WTC11 (cell line): ENCODE results near the gene DCT. TPM values are rescaled to one million over a fixed set of nuclear protein-coding genes. Genes with fewer than 3 reads are reported as not detected.

Experiments used
- ATAC-seq: fragments of 200-7000 bp; cut with Tn5 transposase; 2 replicates; pipeline ENCODE4 v1.10.0; 2021; ENCODE audit warnings: mild to moderate bottlenecking, moderate library complexity
- CTCF ChIA-PET: fragments of 300-600 bp; sonication (Branson Sonifier 250); formaldehyde crosslinking; loops from one replicate; lab custom pipeline; 2021; ENCODE audit warnings: antibody characterized with exemption; lab: Charles Lee
- POLR2A ChIA-PET: fragments of 350-600 bp; sonication (Branson Sonifier 250); formaldehyde crosslinking; loops from one replicate; lab custom pipeline; 2021; ENCODE audit warnings: antibody characterized with exemption; lab: Charles Lee
- DNase-seq: peaks from one replicate; pipeline ENCODE4 v3.0.0; 2021; ENCODE audit warnings: low spot score
- H3K27ac Mint-ChIP-seq: 2 replicates; pipeline ENCODE4 v1.8.0; 2021; ENCODE audit warnings: mixed read lengths
- H3K27me3 Mint-ChIP-seq: 2 replicates; pipeline ENCODE4 v1.8.0; 2021; ENCODE audit warnings: low read depth, mild to moderate bottlenecking, moderate library complexity, mixed read lengths
- H3K36me3 Mint-ChIP-seq: 2 replicates; pipeline ENCODE4 v1.8.0; 2021; ENCODE audit warnings: mixed read lengths
- H3K4me1 Mint-ChIP-seq: 2 replicates; pipeline ENCODE4 v1.8.0; 2022; ENCODE audit warnings: mixed read lengths
- H3K4me3 Mint-ChIP-seq: 2 replicates; pipeline ENCODE4 v1.8.0; 2021; ENCODE audit warnings: mild to moderate bottlenecking, moderate library complexity, mixed read lengths
- H3K9me3 Mint-ChIP-seq: 2 replicates; pipeline ENCODE4 v1.8.0; 2021; ENCODE audit warnings: mixed read lengths
- AR ChIP-seq: fragments of 250-450 bp; sonication (Bioruptor Pico); IDR thresholded peaks from 2 replicates; pipeline ENCODE4 v1.9.0; 2021; ENCODE audit warnings: mild to moderate bottlenecking
- CBFB ChIP-seq: sonication (generic); formaldehyde crosslinking; IDR thresholded peaks from 2 replicates; pipeline ENCODE4 v1.8.1; 2022; ENCODE audit warnings: mild to moderate bottlenecking, low read depth, missing genetic modification reagents
- CREB1 ChIP-seq: sonication (generic); formaldehyde crosslinking; IDR thresholded peaks from 2 replicates; pipeline ENCODE4 v1.8.0; 2023; ENCODE audit warnings: mild to moderate bottlenecking, missing genetic modification reagents
- E2F1 ChIP-seq: sonication (generic); formaldehyde crosslinking; IDR thresholded peaks from 2 replicates; pipeline ENCODE4 v1.8.0; 2022; ENCODE audit warnings: mild to moderate bottlenecking, missing genetic modification reagents
- FOXP1 ChIP-seq: sonication (generic); formaldehyde crosslinking; IDR thresholded peaks from 2 replicates; pipeline ENCODE4 v1.8.0; 2022; ENCODE audit warnings: missing genetic modification reagents, mild to moderate bottlenecking, moderate library complexity, borderline replicate concordance
- GABPB1 ChIP-seq: sonication (generic); formaldehyde crosslinking; IDR thresholded peaks from 2 replicates; pipeline ENCODE4 v1.8.1; 2023; ENCODE audit warnings: mild to moderate bottlenecking, missing genetic modification reagents
- GTF2I ChIP-seq: fragments of 250-450 bp; sonication (Bioruptor Pico); conservative IDR thresholded peaks from 2 replicates; pipeline ENCODE4 v1.4.0; 2021; ENCODE audit warnings: mild to moderate bottlenecking
- MYBL2 ChIP-seq: sonication (generic); formaldehyde crosslinking; IDR thresholded peaks from 2 replicates; pipeline ENCODE4 v1.8.1; 2023; ENCODE audit warnings: mild to moderate bottlenecking, moderate library complexity, missing genetic modification reagents
- NFYB ChIP-seq: sonication (generic); formaldehyde crosslinking; conservative IDR thresholded peaks from 2 replicates; pipeline ENCODE4 v1.8.0; 2022; ENCODE audit warnings: low read depth, missing genetic modification reagents
- PRDM15 ChIP-seq: sonication (generic); formaldehyde crosslinking; IDR thresholded peaks from 2 replicates; pipeline ENCODE4 v1.8.0; 2022; ENCODE audit warnings: missing genetic modification reagents
- PREB ChIP-seq: sonication (generic); formaldehyde crosslinking; IDR thresholded peaks from 2 replicates; pipeline ENCODE4 v1.8.1; 2022; ENCODE audit warnings: mild to moderate bottlenecking, missing genetic modification reagents, moderate library complexity, borderline replicate concordance
- RELA ChIP-seq: sonication (generic); formaldehyde crosslinking; IDR thresholded peaks from 2 replicates; pipeline ENCODE4 v1.8.1; 2022; ENCODE audit warnings: missing genetic modification reagents, mild to moderate bottlenecking, borderline replicate concordance
- TEAD4 ChIP-seq: sonication (generic); formaldehyde crosslinking; IDR thresholded peaks from 2 replicates; pipeline ENCODE4 v1.8.0; 2022; ENCODE audit warnings: mild to moderate bottlenecking, missing genetic modification reagents
- ZNF121 ChIP-seq: sonication (generic); formaldehyde crosslinking; IDR thresholded peaks from 2 replicates; pipeline ENCODE4 v1.8.0; 2023; ENCODE audit warnings: missing genetic modification reagents
- ZNF232 ChIP-seq: sonication (generic); formaldehyde crosslinking; IDR thresholded peaks from 2 replicates; pipeline ENCODE4 v1.8.0; 2022; ENCODE audit warnings: mild to moderate bottlenecking, missing genetic modification reagents
- ZNF416 ChIP-seq: fragments of 250-450 bp; sonication (Bioruptor Pico); IDR thresholded peaks from 2 replicates; pipeline ENCODE4 v1.9.0; 2021; ENCODE audit warnings: mild to moderate bottlenecking, inconsistent platforms
- ZNF512 ChIP-seq: sonication (generic); formaldehyde crosslinking; IDR thresholded peaks from 2 replicates; pipeline ENCODE4 v1.8.1; 2022; ENCODE audit warnings: missing genetic modification reagents, borderline replicate concordance
- ZSCAN18 ChIP-seq: fragments of 250-450 bp; sonication (Bioruptor Pico); IDR thresholded peaks from 2 replicates; pipeline ENCODE4 v2.1.2; 2022; ENCODE audit warnings: mild to moderate bottlenecking, moderate library complexity
- total RNA-seq: library from RNA; stranded (reverse); gene quantifications from 3 replicates; pipeline ENCODE4 v1.2.3, GENCODE V29; 2021
- TF ChIP-seq, protein P1 (sequence below): sonication (generic); formaldehyde crosslinking; IDR thresholded peaks from 2 replicates; pipeline ENCODE4 v1.8.1; 2022; ENCODE audit warnings: low read depth, missing genetic modification reagents, borderline replicate concordance

The DCT gene
- total RNA-seq, 1 experiment from 2014 or later = not detected

DNA sequence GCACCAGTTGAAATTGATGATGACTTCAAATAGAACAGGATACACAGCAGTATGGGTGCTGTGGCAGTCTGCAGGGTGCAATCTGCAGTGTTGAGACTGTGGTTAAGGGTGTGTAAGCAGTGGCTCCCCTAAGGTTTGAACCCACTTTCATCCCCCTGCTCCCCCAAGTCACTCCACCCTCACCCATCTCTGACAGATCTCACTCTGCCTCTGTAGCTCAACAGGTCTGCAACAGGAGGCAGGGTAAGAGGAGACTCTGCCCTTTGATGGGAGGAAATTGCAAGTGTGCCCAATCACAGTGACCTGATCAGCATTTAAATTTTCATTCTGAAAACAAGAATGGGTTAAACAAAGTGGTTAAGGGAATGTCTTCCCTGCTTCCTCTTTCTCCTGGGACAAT is 92.4 kb downstream of the DCT start:
- H3K27me3 Mint-ChIP-seq = no peaks in the 10 kb centered on the region
- no peaks in the 10 kb centered on the region for H3K36me3 Mint-ChIP-seq
- H3K4me3 Mint-ChIP-seq = no peak overlapping the region
- no peak for DNase-seq
- no peak overlapping the region for H3K27ac Mint-ChIP-seq
- H3K9me3 Mint-ChIP-seq = peaks cover 5% of the 10 kb centered on the region; the same call in 1 of the 2 replicates
- peak; percentile 77 for ATAC-seq
- TF ChIP-seq CBFB (CRISPR knock-in tag) (no peak), CREB1 (no peak), AR (CRISPR knock-in tag) (no peak), ZNF416 (CRISPR knock-in tag) (no peak), GABPB1 (CRISPR knock-in tag) (no peak), PREB (no peak), NFYB (CRISPR knock-in tag) (no peak), TEAD4 (CRISPR knock-in tag) (no peak), ZSCAN18 (CRISPR knock-in tag) (no peak), GTF2I (CRISPR knock-in tag) (no peak), ZNF121 (CRISPR knock-in tag) (no peak), RELA (CRISPR knock-in tag) (no peak), E2F1 (CRISPR knock-in tag) (no peak), MYBL2 (CRISPR knock-in tag) (no peak), FOXP1 (CRISPR knock-in tag) (no peak), ZNF232 (CRISPR knock-in tag) (no peak), ZNF512 (no peak), PRDM15 (CRISPR knock-in tag) (no peak)
- TF ChIP-seq, protein P1, sequence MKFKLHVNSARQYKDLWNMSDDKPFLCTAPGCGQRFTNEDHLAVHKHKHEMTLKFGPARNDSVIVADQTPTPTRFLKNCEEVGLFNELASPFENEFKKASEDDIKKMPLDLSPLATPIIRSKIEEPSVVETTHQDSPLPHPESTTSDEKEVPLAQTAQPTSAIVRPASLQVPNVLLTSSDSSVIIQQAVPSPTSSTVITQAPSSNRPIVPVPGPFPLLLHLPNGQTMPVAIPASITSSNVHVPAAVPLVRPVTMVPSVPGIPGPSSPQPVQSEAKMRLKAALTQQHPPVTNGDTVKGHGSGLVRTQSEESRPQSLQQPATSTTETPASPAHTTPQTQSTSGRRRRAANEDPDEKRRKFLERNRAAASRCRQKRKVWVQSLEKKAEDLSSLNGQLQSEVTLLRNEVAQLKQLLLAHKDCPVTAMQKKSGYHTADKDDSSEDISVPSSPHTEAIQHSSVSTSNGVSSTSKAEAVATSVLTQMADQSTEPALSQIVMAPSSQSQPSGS = no peak
- peaks cover 12% of the 10 kb centered on the region for H3K4me1 Mint-ChIP-seq
- CTCF ChIA-PET = no interaction called here
- POLR2A ChIA-PET = no interaction called here
